Measurements from ENCODE around the gene PPP2R5C.
"Not testable (repeated sequence)": the region's sequence is repeated elsewhere in the genome, so short reads cannot be mapped to it uniquely, and the experiment has no call there.

The PPP2R5C gene

GRCh38 chr14:101726295-101726953, 35.1 kb upstream of the PPP2R5C start:
- intact Hi-C loops (cut with DNase I), result no loop called here
- DNase-seq, result no peak

- intact Hi-C loops (cut with DNase I), result no loop called here
- DNase-seq, result no peak
Measured at GRCh38 chr14:101726954-101727302, 34.6 kb upstream of the PPP2R5C start.

GRCh38 chr14:101727611-101728366, 33.7 kb upstream of the PPP2R5C start:
- DNase-seq, result no peak
- intact Hi-C loops (cut with DNase I), result no loop called here

GRCh38 chr14:101728367-101728742, 33.2 kb upstream of the PPP2R5C start:
- intact Hi-C loops (cut with DNase I), result no loop called here

GRCh38 chr14:101729382-101729781, 32.1 kb upstream of the PPP2R5C start:
- intact Hi-C loops (cut with DNase I), result no loop called here
- no peak for DNase-seq

More at GRCh38 chr14:101728367-101728742, 33.2 kb upstream of the PPP2R5C start:
- DNase-seq, result no peak

GRCh38 chr14:101730157-101730556, 31.4 kb upstream of the PPP2R5C start:
- DNase-seq; intact Hi-C loops (cut with DNase I): not testable (repeated sequence)

GRCh38 chr14:101730626-101731186, 30.8 kb upstream of the PPP2R5C start:
- intact Hi-C loops (cut with DNase I), result no loop called here
- DNase-seq, result no peak

GRCh38 chr14:101731187-101732080, 30.1 kb upstream of the PPP2R5C start:
- intact Hi-C loops (cut with DNase I), result no loop called here
- peak in 6 of 10 donors; percentile 44 to 87 (median 48) for DNase-seq

- intact Hi-C loops (cut with DNase I), result no loop called here
Measured at GRCh38 chr14:101732118-101732517, 29.4 kb upstream of the PPP2R5C start.

GRCh38 chr14:101733211-101733610, 28.3 kb upstream of the PPP2R5C start:
- intact Hi-C loops (cut with DNase I), result no loop called here
- DNase-seq, result no peak

More at GRCh38 chr14:101732118-101732517, 29.4 kb upstream of the PPP2R5C start:
- DNase-seq, result no peak

- intact Hi-C loops (cut with DNase I), result no loop called here
Measured at GRCh38 chr14:101734246-101734847, 27.2 kb upstream of the PPP2R5C start.

GRCh38 chr14:101735453-101735852, 26.1 kb upstream of the PPP2R5C start:
- intact Hi-C loops (cut with DNase I), result no loop called here
- no peak for DNase-seq

More at GRCh38 chr14:101734246-101734847, 27.2 kb upstream of the PPP2R5C start:
- no peak for DNase-seq

- no peak for DNase-seq
- intact Hi-C loops (cut with DNase I), result no loop called here
Measured at GRCh38 chr14:101736071-101736470, 25.4 kb upstream of the PPP2R5C start.

GRCh38 chr14:101736585-101736984, 24.9 kb upstream of the PPP2R5C start:
- intact Hi-C loops (cut with DNase I), result no loop called here
- no peak for DNase-seq

GRCh38 chr14:101737414-101738339, 23.8 kb upstream of the PPP2R5C start:
- intact Hi-C loops (cut with DNase I), result no loop called here
- DNase-seq, result no peak

GRCh38 chr14:101738703-101739320, 22.7 kb upstream of the PPP2R5C start:
- intact Hi-C loops (cut with DNase I), result no loop called here
- DNase-seq, result no peak

GRCh38 chr14:101739446-101740141, 21.9 kb upstream of the PPP2R5C start:
- intact Hi-C loops (cut with DNase I), result no loop called here
- DNase-seq, result peak in 2 of 10 donors; percentile 39 to 78

- intact Hi-C loops (cut with DNase I), result no loop called here
- DNase-seq, result no peak
Measured at GRCh38 chr14:101740981-101741380, 20.5 kb upstream of the PPP2R5C start.

Measured in posterior cingulate gyrus (tissue), 11 donors.